K562 (cell line): Measurements from ENCODE around the gene CAGE1. TPM values are rescaled to one million over a fixed set of nuclear protein-coding genes. Genes with fewer than 3 reads are reported as not detected.

Experiments
- ARID3A ChIP-seq: IDR thresholded peaks from 2 replicates; pipeline ENCODE4 v1.6.1; 2012; ENCODE audit warnings: low read depth, low read length, improper control_type of control experiment, borderline replicate concordance
- CBFA2T3 ChIP-seq: fragments of 450-650 bp; IDR thresholded peaks from 2 replicates; pipeline ENCODE4 v1.6.1; 2017
- CEBPG ChIP-seq, 3 experiments: fragments of 200-800 bp in 1 of 3; sonication (Bioruptor generic) in 1 of 3; sonication (generic) in 1 of 3; formaldehyde crosslinking in 1 of 3; IDR thresholded peaks in 2 of 3; conservative IDR thresholded peaks in 1 of 3; 2 replicates each; pipeline versions ENCODE4 v1.6.1 to v1.8.0; 2016 to 2022; ENCODE audit warnings: missing compliant biosample characterization in 2 of 3, missing genetic modification characterization in 2 of 3, mild to moderate bottlenecking in 1 of 3, missing genetic modification reagents in 1 of 3
- E2F6 ChIP-seq, 2 experiments: IDR thresholded peaks; 2 replicates each; pipeline ENCODE4 v1.6.1; 2011; ENCODE audit warnings: borderline replicate concordance in 1 of 2, control low read depth in 1 of 2, low read depth in 1 of 2, low read length in 1 of 2, mild to moderate bottlenecking in 1 of 2, mixed read lengths in 1 of 2, moderate library complexity in 1 of 2; ENCODE audit not compliant: insufficient read depth in 1 of 2, insufficient read length in 1 of 2, poor library complexity in 1 of 2, severe bottlenecking in 1 of 2; ENCODE audit errors: extremely low read depth in 1 of 2
- GABPA ChIP-seq: fragments of 200-800 bp; sonication (Bioruptor generic); conservative IDR thresholded peaks from 2 replicates; pipeline ENCODE4 v1.6.1; 2016; ENCODE audit warnings: low read depth, missing genetic modification characterization, missing compliant biosample characterization
- GATA2 ChIP-seq: sonication (generic); formaldehyde crosslinking; IDR thresholded peaks from 2 replicates; pipeline ENCODE4 v1.4.0; 2020; ENCODE audit warnings: mild to moderate bottlenecking, missing genetic modification reagents
- GATAD2B ChIP-seq: fragments of 450-650 bp; IDR thresholded peaks from 2 replicates; pipeline ENCODE4 v1.6.1; 2017; ENCODE audit warnings: mild to moderate bottlenecking, borderline replicate concordance
- MECOM ChIP-seq: fragments of 250-450 bp; sonication (Bioruptor Pico); IDR thresholded peaks from 2 replicates; pipeline ENCODE4 v1.8.0; 2022; ENCODE audit warnings: inconsistent platforms
- RREB1 ChIP-seq: fragments of 250-450 bp; sonication (Bioruptor Pico); IDR thresholded peaks from 2 replicates; pipeline ENCODE4 v1.4.0; 2020
- ZNF592 ChIP-seq: fragments of 450-650 bp; IDR thresholded peaks from 2 replicates; pipeline ENCODE4 v1.6.1; 2017; ENCODE audit warnings: antibody characterized with exemption, mild to moderate bottlenecking
- polyA plus RNA-seq, 8 experiments: library from polyadenylated mRNA; depleted of rRNA in 4 of 8; stranded (reverse) in 5 of 8; unstranded in 3 of 8; fragments of >200 nt; fragmentation: Nextera tagmentation in 2 of 8; fragmentation: Illumina TruSeq in 1 of 8; extraction: Ambion mirVana in 2 of 8; extraction: Trizol in 1 of 8; gene quantifications; 2 replicates each; pipeline versions ENCODE4 v1.2.1 to v1.2.3, GENCODE V29; 2011 to 2014; ENCODE audit warnings: inconsistent platforms in 1 of 8, missing spikeins in 1 of 8
- total RNA-seq, 7 experiments: library from RNA; depleted of rRNA in 6 of 7; stranded (reverse); fragments of >200 nt in 6 of 7; fragmentation: Illumina TruSeq in 2 of 7; extraction: Trizol in 2 of 7; gene quantifications; 2 replicates each; pipeline versions ENCODE4 v1.2.1 to v1.2.3, GENCODE V29; 2011 to 2021; ENCODE audit warnings: low replicate concordance in 1 of 7

CAGE1 gene
- total and polyA plus RNA-seq, 9 of the 15 experiments (the other 6 are each of a cell fraction or from before 2014, with no cell fraction given): 0.13 to 0.33 (median 0.18) TPM; not detected in 4

GRCh38 chr6:7313505-7314165 is 75.9 kb downstream of the CAGE1 start (continued):
- TF ChIP-seq RREB1 (no peak), GABPA (tag) (no peak), GATAD2B (0 out of 2 replicates have a peak, but pooled peaks have one; percentile 16), GATA2 (CRISPR knock-in tag) (peak; percentile 47; the same call in 1 of the 2 replicates), MECOM (CRISPR knock-in tag) (0 out of 2 replicates have a peak, but pooled peaks have one; percentile 61), CBFA2T3 (no peak), CEBPG (CRISPR knock-in tag; IDR thresholded peaks at IDR 0.05) (no peak), CEBPG (tag; conservative IDR thresholded peaks at IDR 0.05 in 1 of 2, IDR thresholded peaks at IDR 0.05 in 1 of 2) (peak in 1 of 2 experiments; percentile 22; a peak in 1 of 4 replicates), ZNF592 (peak; percentile 80), E2F6 (IDR thresholded peaks at IDR 0.05; ENCODE audit: borderline replicate concordance in 1 of 2, extremely low read depth in 1 of 2, insufficient read depth in 1 of 2, insufficient read length in 1 of 2, low read depth in 1 of 2, low read length in 1 of 2, poor library complexity in 1 of 2, severe bottlenecking in 1 of 2) (no peak), ARID3A (0 out of 2 replicates have a peak, but pooled peaks have one; percentile 3)
